HG03175 (cell line): ENCODE results near the gene ANKS6.

Experiments used
- ATAC-seq: cut with Tn5 transposase; IDR thresholded peaks from one replicate; pipeline ENCODE4 v1.9.1; 2021; ENCODE audit warnings: mild to moderate bottlenecking, moderate library complexity; ENCODE audit not compliant: unreplicated experiment

Gene ANKS6

DNA sequence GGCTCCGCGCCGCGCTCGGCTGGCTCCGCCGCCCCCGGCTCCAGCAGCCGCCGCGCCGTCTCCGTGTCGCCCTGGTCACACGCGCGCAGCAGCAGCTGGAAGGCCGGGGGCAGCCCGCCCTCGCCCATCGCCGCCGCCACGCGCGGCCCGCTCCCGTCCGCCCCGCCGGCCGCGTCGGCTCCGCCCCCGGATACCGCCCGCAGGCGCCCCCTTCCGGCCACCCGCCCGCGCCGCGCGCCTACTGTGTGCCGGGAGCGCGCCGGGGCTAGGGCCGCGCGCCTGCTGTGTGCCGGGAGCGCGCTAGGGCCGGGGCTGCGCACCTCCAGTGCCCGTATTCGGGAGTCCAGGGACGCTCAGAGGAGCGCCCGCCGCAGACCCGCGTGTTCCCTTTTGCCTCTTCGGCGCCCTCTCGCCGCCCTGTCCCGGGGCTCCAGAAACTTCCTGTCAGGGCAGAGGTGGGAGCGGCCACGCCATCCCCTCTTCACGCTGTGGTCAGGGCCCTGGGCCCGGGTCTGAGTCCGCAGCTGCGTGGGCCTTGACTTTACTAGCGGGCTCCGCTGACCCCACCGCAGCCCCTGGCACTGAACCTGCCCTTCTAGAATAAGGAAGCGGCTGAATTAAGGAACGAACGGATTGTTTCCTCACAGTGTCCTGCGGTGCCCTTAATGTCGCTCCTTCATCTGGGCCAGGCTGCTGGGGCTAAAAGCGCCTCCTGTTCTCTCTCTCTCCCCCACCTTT is at the start of gene ANKS6:
Gene ANKS6, minus strand, starts transcription at position 192 of the 738 bp plus-strand sequence. Its CDS starts 64 bp downstream, at position 128.
- peak; percentile 88 for ATAC-seq

- no peak for ATAC-seq
Measured at GRCh38 chr9:98846081-98846480, 49.7 kb upstream of the ANKS6 start.

DNA sequence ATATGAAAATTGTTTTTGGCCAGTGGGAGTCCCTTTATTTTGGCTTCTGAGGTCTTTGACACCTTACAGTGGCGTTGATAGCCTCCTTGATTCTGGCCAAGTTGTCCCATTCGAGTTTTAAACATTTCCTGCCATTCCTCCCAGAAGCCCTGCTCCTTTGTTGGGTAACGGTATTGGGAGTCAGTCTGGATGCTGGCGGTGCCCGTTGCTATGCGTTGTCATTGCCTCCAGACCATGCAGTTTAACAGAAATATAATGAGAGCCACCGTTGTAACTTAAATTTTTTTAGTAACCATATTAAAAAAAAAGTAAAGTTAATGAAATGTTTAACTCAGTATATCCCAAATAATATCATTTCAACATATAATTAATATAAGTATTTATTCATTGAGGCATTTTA is 46.2 kb upstream of the ANKS6 start:
- ATAC-seq = no peak

DNA sequence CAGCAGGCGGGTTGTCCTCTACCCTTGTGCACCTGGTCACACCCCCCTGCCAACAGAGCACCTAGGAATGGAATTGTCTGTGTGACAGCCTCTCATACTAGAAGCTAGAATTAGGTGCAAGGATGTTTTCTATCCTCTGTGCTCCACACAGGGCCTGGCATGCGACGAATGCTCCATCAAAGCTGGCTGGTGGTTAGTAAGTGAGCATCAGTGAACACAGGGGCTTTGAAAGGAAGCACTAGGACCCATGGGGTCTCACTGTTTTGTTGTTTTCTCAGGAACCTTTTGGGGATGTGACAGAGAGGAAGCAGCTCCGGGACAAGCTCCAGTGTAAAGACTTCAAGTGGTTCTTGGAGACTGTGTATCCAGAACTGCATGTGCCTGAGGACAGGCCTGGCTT is 43.4 kb upstream of the ANKS6 start:
- ATAC-seq = no peak

DNA sequence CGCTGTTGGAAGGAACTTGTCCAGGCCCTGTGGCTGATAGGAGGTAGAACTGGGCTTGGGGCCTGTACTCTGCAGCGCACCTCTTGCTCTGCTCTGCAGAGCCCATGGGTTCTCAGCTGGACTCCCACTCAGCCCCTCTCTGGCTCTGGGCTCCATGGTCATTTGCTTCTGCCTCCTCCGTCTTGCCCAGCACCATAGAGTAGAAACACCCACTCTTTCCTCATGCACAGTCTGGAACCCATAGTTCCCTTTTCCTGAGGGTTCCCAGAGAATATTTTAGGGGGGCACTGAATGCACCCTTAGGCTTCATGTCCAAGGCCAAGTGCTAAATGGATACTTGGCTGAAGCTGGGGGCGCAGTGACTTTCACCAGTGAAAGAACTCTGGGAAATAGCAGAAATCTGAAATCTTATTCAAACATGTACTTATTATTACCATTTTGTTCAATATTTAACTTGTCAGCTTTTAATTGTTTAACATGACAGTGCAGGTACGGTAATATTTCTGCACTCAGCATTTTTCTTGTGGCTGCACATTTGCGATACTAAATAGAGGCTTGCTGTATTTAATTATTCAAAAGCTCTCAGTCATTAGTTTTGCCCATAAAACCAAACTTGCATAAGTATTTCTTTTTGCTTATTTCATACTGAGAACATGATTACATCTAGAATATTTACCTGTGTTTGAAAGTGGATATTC is 42.7 kb upstream of the ANKS6 start:
- ATAC-seq = no peak

DNA sequence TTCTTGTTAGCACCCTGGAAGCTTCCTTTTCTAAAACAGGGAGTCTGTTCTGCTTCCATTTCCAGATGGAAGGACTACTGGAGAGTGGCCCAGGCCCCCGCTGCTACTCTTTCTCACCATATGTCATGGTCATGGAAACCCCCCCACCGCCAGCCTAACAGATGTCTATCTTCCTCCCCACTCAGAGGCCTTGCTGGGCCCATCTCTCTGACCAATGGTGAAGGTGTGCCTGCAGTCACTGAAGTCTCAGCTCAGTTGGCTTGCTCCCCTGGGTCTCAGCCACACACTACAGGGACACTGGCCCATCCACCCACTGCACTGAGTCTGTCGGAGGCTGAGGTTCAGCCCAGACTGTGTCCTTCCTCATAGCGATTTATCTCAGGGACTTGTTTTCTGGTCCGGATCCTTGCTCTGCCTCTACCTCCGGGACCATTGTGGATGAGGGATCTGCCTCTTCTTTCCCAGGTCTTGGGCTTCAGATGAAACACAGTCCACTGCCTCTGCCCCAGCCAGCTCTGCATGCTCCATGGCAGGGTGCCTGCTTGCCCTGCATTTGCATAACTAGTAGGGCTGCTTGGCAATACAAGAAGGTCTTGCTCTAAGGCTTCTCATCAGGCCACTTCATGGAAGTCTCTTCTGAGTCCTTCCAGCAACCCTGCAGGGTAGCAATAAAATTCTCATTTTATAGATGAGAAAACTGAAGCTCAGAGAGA is 42.0 kb upstream of the ANKS6 start:
- no peak for ATAC-seq

GRCh38 chr9:98837516-98837915 is 41.2 kb upstream of the ANKS6 start:
- ATAC-seq = no peak

DNA sequence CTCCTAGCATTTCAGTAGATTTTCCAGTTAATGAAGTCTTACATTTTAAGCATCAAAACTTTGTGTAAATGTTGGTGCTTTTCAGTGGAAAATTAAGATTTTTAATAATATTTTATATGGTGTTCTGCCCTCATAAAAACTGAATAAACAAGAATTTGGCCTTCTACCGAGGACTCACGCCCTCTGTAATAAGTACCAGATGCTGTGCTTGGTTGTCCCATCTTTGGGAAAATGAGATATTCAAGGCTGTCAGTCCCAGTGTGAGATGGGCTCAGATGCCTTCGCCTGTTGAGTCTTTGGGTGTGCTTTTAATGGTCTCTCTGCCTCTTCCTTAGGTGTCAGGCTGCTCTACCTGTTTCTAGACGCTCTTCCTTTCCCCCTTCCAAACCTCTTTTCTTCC is 39.9 kb upstream of the ANKS6 start:
- no peak for ATAC-seq

DNA sequence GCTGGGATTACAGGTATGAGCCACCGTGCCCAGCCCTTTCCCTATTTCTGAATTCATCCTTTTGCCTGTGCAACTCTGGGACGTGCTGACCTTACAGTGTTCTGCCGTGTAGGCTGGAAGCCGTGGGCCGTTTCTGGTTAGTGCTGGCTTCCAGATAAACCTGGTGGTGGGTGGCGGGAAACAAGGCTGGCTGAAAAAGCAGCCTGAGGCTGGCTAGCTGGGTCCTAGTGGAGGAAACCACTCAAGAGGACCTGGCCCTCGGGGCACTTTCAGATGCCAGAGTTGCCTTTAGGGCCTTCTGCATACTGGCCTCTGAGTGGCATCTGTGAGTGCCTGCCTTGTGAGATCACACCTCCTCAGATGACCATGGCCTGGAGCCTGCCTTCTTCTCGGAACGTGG is 38.0 kb upstream of the ANKS6 start:
- ATAC-seq = no peak

- ATAC-seq = no peak
Measured at GRCh38 chr9:98833090-98833956, 37.0 kb upstream of the ANKS6 start.

DNA sequence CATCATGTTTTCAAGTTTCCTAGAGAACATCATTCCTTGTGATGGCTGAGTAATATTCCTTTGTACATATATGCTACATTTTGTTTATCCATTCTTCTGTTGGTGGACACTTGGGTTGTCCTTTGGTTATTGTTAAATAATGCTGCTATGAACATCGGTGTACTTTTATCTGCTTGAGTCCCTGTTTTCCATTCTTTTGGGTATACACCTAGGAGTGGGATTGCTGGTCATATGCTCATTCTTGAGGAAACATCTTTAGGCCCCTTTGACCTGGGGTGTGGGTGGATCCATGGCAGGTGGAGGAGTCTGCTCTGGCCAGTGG is 36.4 kb upstream of the ANKS6 start:
- no peak for ATAC-seq

DNA sequence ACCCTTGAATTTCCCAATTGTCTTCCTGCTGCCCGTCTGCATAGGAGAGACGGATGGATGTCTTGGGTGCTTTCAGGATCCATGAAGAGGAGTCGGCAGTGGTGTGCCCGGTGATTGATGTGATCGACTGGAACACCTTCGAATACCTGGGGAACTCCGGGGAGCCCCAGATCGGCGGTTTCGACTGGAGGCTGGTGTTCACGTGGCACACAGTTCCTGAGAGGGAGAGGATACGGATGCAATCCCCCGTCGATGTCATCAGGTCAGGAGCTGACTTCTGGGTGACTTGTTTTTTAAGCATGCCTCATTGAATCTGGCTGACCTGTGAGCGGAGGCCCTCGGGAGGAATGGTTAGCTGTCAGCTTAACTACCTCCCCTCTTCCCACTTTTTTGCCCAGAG is 35.3 kb upstream of the ANKS6 start:
- no peak for ATAC-seq

GRCh38 chr9:98830554-98830953 is 34.2 kb upstream of the ANKS6 start:
- no peak for ATAC-seq

- ATAC-seq = no peak
Measured at GRCh38 chr9:98829766-98830165, 33.4 kb upstream of the ANKS6 start.

- ATAC-seq = no peak
Measured at GRCh38 chr9:98826716-98827115, 30.4 kb upstream of the ANKS6 start.

DNA sequence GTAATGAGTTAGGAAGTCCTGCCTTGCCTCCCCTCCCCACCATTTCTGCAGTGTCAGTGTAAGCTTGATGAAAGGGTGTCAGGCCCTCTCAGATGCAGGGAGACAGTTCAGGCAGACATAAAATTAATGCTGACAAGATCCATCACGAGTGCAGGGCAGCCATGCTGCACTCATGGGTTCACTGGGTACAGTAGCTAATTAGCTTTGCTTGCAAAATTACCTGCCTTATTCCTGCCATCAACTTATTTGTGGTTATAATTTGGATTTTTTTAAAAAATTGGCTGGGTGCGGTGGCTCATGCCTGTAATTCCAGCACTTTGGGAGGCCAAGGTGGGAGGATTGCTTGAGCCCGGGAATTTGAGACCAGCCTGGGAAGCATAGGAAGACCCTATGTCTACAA is 29.1 kb upstream of the ANKS6 start:
- no peak for ATAC-seq

DNA sequence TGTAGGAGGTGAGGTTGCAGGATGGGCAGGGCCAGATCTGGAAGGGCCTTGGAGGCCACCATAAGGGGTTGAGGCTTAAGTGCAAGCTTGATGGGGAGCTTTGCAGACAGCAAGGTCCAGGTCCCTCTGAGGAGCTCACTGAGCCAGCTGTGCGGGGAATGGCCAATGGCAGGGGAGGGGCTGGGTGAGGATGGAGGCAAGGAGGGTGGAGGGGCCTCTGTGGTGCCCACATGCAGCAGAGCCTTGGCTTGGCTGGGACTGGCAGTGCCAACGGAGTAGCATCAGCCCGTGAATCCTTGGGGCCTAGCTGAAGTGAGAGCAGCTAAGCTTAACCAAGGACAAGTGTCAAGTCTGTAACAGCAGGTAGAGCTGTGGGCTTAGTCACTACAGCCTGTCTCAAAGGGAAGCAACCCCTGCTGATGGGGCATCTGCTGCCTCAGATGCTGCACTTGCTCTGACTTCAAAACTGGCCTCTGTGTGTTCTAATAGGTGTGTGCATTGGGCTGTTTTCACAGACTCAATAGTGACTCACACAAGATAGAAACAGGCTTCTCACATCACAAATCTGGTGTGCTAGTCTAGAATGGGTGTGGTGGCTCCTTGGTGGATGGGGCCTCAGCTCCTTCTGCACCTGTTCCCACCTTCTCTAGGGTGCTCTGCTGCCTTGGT is 27.4 kb upstream of the ANKS6 start:
- ATAC-seq = no peak

- ATAC-seq = no peak
Measured at GRCh38 chr9:98822661-98823060, 26.3 kb upstream of the ANKS6 start.

- no peak for ATAC-seq
Measured at GRCh38 chr9:98821831-98822230, 25.5 kb upstream of the ANKS6 start.

DNA sequence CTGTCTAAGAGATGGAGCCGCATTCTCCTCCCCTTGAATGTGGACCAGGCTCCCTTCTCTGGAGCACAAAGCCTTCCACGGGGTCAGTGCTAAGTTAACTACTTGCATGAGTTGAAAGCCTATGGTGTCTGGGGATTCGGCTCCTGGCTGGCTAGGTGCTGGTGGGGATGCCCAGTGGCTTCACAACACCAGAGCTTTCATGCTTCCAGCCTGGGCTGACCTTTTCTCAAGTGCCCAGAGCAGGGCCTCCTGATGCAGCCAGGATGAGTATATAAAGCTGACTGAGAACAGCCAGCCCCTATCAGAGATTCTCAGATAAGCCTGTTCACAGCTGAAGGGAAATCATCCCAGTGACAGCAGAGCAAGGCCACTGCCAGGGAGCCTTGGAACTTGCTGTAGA is 22.9 kb upstream of the ANKS6 start:
- no peak for ATAC-seq

DNA sequence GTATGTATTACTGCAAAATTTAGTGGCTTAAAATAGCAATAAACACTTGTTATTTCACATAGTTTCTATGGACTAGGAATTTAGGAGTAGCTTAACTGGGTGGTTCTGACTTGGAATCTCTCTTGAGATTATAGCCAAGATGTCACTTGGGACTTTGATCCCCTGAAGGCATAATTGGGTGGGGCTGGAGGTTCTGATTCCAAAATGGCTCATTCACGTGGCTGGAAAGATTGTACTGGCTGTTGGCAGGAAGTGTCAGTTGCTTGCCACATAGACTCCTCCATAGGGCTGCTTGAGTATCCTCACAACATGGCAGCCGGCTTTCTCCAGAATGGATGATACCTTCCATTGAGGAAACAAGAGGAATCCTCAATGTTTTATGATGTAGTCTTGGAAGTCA is 22.4 kb upstream of the ANKS6 start:
- ATAC-seq = no peak
